Liver (tissue), 3 donors: ENCODE measurements around the gene CSMD2.

Experiments used
- CTCF ChIP-seq: fragments of 150-350 bp; IDR thresholded peaks from 2 replicates; pipeline ENCODE4 v1.5.1; 2017; ENCODE audit warnings: improper control_type of control experiment, low read depth, low read length; ENCODE audit not compliant: missing input control
- GABPA ChIP-seq, 2 donors: IDR thresholded peaks in 1 of 2; conservative IDR thresholded peaks in 1 of 2; 2 replicates each; pipeline ENCODE4 v1.6.1; 2016; ENCODE audit warnings: antibody characterized with exemption in 2 of 2, mild to moderate bottlenecking in 1 of 2, moderate library complexity in 1 of 2
- MAX ChIP-seq: IDR thresholded peaks from 2 replicates; pipeline ENCODE4 v1.6.1; 2016; ENCODE audit warnings: antibody characterized with exemption
- SP1 ChIP-seq: IDR thresholded peaks from 2 replicates; pipeline ENCODE4 v1.6.1; 2018; ENCODE audit warnings: antibody characterized with exemption, mild to moderate bottlenecking
- TAF1 ChIP-seq: conservative IDR thresholded peaks from 2 replicates; pipeline ENCODE4 v1.6.1; 2016; ENCODE audit warnings: antibody characterized with exemption, mild to moderate bottlenecking
- YY1 ChIP-seq: IDR thresholded peaks from 2 replicates; pipeline ENCODE4 v1.6.1; 2016; ENCODE audit warnings: antibody characterized with exemption, mild to moderate bottlenecking
- donor health status: healthy.
- donor health status: healthy.

GRCh38 chr1:33576821-33577599 lies 588.0 kb downstream of the CSMD2 start:
- TF ChIP-seq CTCF (no peak), YY1 (no peak), TAF1 (no peak), GABPA (IDR thresholded peaks at IDR 0.05 in 1 of 2, conservative IDR thresholded peaks at IDR 0.05 in 1 of 2) (no peak), MAX (no peak), SP1 (no peak)
